Right atrium auricular region (tissue), 2 donors: ENCODE measurements around the gene PAFAH1B2. TPM values are rescaled to one million over a fixed set of nuclear protein-coding genes. Genes with fewer than 3 reads are reported as not detected.

ENCODE experiments used
- DNase-seq: peaks from one replicate; pipeline ENCODE4 v3.0.0-alpha.2; 2019; ENCODE audit warnings: low spot score
- H3K27ac ChIP-seq, 2 donors: fragments of 200-600 bp; sonication (generic); 1 replicate in 1 of 2; 2 replicates in 1 of 2; pipeline ENCODE4 v1.5.1; 2016 to 2019
- H3K27me3 ChIP-seq, 2 donors: fragments of 200-600 bp; sonication (generic); one replicate each; pipeline versions ENCODE4 v1.5.1 to v1.6.0; 2017 to 2019
- H3K36me3 ChIP-seq: fragments of 200-600 bp; sonication (generic); one replicate; pipeline ENCODE4 v1.5.1; 2016
- H3K4me1 ChIP-seq, 2 donors: fragments of 200-600 bp; sonication (generic); one replicate each; pipeline versions ENCODE4 v1.5.1 to v1.6.0; 2017 to 2019
- H3K4me3 ChIP-seq, 2 donors: fragments of 200-600 bp; sonication (generic); 1 replicate in 1 of 2; 2 replicates in 1 of 2; pipeline ENCODE4 v1.5.1; 2017 to 2019; ENCODE audit warnings: mild to moderate bottlenecking in 1 of 2, moderate library complexity in 1 of 2
- H3K9me3 ChIP-seq, 2 donors: fragments of 200-600 bp; sonication (generic); one replicate each; pipeline ENCODE4 v1.5.1; 2019
- total RNA-seq, 2 donors: library from RNA; depleted of rRNA; stranded (reverse); fragments of >200 nt; gene quantifications; one replicate each; pipeline ENCODE4 v1.1.0, GENCODE V29; 2016
- TF ChIP-seq, protein P1 (sequence below), 2 donors: fragments of 200-600 bp; sonication (generic); IDR thresholded peaks; one replicate each; pipeline ENCODE4 v1.5.1; 2019; ENCODE audit warnings: antibody characterized with exemption in 2 of 2

The PAFAH1B2 gene
- total RNA-seq, 2 donors from 2014 or later = 41.1 to 65.8 TPM

- H3K27me3 ChIP-seq = no peaks in the 10 kb centered on the region
- no peak for DNase-seq
- H3K4me1 ChIP-seq = peaks cover 0 to 68% of the 10 kb centered on the region in 2 donors
- H3K27ac ChIP-seq = peak overlapping the region; percentile 84 to 95
- no peak overlapping the region for H3K4me3 ChIP-seq
- peaks cover 39% of the 10 kb centered on the region for H3K36me3 ChIP-seq
- TF ChIP-seq, protein P1, sequence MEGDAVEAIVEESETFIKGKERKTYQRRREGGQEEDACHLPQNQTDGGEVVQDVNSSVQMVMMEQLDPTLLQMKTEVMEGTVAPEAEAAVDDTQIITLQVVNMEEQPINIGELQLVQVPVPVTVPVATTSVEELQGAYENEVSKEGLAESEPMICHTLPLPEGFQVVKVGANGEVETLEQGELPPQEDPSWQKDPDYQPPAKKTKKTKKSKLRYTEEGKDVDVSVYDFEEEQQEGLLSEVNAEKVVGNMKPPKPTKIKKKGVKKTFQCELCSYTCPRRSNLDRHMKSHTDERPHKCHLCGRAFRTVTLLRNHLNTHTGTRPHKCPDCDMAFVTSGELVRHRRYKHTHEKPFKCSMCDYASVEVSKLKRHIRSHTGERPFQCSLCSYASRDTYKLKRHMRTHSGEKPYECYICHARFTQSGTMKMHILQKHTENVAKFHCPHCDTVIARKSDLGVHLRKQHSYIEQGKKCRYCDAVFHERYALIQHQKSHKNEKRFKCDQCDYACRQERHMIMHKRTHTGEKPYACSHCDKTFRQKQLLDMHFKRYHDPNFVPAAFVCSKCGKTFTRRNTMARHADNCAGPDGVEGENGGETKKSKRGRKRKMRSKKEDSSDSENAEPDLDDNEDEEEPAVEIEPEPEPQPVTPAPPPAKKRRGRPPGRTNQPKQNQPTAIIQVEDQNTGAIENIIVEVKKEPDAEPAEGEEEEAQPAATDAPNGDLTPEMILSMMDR (IDR thresholded peaks at IDR 0.05) = no peak
- H3K9me3 ChIP-seq = no peaks in the 10 kb centered on the region
Observed at GRCh38 chr11:117219995-117220394, 75.9 kb downstream of the PAFAH1B2 start.

DNA sequence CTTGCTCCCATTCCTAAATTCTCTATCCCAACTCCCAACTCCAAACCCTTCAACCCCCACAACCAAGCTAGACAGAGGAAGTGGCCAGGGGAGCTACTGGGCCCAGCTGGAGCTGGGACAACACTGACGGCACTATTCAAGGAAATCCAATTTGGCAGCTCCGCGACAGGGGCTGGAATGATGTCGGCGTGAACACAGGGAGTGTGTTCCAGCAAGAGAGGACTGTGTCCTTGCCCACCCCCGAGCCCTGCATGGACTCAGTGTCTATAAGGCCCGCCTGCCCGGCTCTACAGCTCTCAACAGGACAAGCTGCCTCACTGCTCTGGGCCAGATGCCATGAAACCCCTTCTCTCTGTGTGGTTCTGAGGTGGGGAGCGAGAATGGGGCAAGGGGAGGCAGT lies 76.5 kb downstream of the PAFAH1B2 start:
- H3K4me1 ChIP-seq = peaks cover 0 to 68% of the 10 kb centered on the region in 2 donors
- no peak overlapping the region for H3K4me3 ChIP-seq
- H3K9me3 ChIP-seq = no peaks in the 10 kb centered on the region
- peak; percentile 91 for DNase-seq
- H3K27ac ChIP-seq = peak overlapping the region; percentile 84 to 95
- TF ChIP-seq, protein P1 (IDR thresholded peaks at IDR 0.05) = no peak
- no peaks in the 10 kb centered on the region for H3K27me3 ChIP-seq
- peaks cover 41% of the 10 kb centered on the region for H3K36me3 ChIP-seq

- TF ChIP-seq, protein P1 (IDR thresholded peaks at IDR 0.05) = no peak
- peak overlapping the region; percentile 84 to 95 for H3K27ac ChIP-seq
- H3K4me1 ChIP-seq = peaks cover 0 to 67% of the 10 kb centered on the region in 2 donors
- DNase-seq = no peak
- no peak overlapping the region for H3K4me3 ChIP-seq
- no peaks in the 10 kb centered on the region for H3K27me3 ChIP-seq
- peaks cover 44% of the 10 kb centered on the region for H3K36me3 ChIP-seq
- H3K9me3 ChIP-seq = no peaks in the 10 kb centered on the region
Observed at GRCh38 chr11:117220999-117221774, 77.1 kb downstream of the PAFAH1B2 start.

- DNase-seq = peak; percentile 86
- Histone ChIP-seq H3K9me3 (no peaks in the 10 kb centered on the region), H3K36me3 (peaks cover 49% of the 10 kb centered on the region), H3K27ac (peak overlapping the region; percentile 84 to 95), H3K27me3 (no peaks in the 10 kb centered on the region), H3K4me3 (no peak overlapping the region), H3K4me1 (peaks cover 0 to 59% of the 10 kb centered on the region in 2 donors)
- TF ChIP-seq, protein P1 (IDR thresholded peaks at IDR 0.05) = peak in 1 of 2 donors; percentile 21
Observed at GRCh38 chr11:117221775-117222517, 77.9 kb downstream of the PAFAH1B2 start.

GRCh38 chr11:117222991-117223740 lies 79.1 kb downstream of the PAFAH1B2 start:
- H3K9me3 ChIP-seq = no peaks in the 10 kb centered on the region
- H3K27me3 ChIP-seq = no peaks in the 10 kb centered on the region
- DNase-seq = no peak
- H3K27ac ChIP-seq = peak overlapping the region; percentile 84 to 95
- peaks cover 0 to 48% of the 10 kb centered on the region in 2 donors for H3K4me1 ChIP-seq
- no peak overlapping the region for H3K4me3 ChIP-seq
- TF ChIP-seq, protein P1 (IDR thresholded peaks at IDR 0.05) = no peak
- peaks cover 61% of the 10 kb centered on the region for H3K36me3 ChIP-seq
